ENCODE measurements around the gene DNAJC3.
"Not testable (repeated sequence)": the region's sequence is repeated elsewhere in the genome, so short reads cannot be mapped to it uniquely, and the experiment has no call there.

DNAJC3 gene

DNA sequence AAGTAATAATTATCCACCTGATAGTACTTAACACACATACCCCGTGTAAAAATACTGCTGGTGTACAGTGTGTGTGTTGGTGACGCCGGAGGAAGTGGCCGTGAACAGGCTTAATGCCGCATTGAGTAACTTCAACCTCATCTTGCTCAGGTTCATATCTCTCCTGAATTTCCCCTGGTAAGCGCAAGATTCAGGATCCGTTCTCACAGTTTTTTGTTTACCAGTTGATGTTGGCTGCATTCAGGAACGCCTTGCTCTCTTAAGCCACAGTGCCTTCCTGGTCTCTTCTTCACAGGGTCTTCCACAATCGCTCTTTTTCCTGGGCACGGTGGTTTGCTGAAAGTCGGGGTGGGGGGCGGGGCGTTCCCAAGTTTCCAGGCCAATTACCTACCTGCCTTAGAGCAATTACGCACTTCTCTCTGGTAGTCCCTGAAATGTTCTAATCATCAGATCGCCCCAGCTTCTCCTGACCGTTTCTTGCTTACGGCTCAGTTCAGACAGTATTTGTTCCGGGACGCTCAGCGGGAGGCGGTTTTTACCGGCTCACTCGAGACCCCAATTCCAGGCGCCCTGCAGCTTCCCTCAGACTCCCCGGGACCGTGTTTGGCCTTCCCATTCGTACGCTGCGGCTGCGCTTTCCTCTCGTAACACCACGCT lies 706 bp upstream of the DNAJC3 start:
- no peak for DNase-seq

DNA sequence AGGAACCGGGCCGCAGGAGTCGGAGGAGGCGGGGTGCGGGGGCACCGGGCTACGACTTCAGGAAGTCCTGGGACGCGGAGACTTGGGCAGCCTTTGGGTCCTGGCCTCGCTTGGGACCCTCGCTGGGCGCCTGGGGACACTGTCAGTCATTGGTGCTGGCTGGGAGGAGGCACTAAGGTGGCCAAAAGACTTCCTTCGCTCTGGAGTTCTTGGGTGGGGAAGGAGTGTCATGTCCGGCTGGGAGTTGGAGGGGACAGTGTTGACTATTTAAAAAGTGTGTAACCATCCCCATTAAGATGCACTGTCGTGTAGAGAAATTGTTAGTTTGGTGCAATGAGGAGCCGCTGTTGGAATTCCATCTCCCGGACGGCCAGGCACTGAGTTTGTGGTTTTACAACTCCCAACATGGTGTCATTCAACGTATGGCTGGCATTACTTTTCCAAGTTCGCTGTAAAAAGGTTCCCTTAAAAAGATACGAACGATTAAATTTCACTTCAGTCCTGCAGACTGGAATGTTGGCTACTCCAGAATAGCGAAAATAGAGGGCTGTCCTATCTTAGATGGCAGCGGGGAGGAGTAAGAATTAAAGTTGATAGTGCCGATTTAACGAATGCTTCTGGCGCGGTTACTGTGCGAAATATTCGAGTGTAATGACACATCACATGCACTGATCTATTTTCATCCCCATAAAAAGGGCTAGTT lies 776 bp downstream of the DNAJC3 start:
- DNase-seq, result no peak

DNA sequence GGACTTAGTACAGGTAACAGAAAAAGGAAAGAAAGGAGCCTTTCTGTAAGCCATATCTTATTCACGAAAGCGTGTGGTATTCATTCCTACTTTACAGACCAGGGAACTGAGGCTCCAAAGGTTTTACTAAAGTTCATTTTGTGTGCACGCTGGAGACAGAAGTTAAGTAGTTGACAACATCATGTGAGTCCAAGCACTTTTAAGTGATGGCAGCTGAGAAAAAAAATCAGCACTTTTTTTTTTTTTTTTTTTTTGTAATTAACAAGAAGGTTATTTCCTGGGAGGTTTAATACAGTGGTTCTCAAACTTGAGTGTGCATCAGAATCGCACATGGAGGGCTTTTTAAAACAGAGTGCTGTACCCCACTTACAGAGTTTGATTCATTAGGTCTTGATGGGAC lies 2.0 kb downstream of the DNAJC3 start:
- no peak for DNase-seq

DNA sequence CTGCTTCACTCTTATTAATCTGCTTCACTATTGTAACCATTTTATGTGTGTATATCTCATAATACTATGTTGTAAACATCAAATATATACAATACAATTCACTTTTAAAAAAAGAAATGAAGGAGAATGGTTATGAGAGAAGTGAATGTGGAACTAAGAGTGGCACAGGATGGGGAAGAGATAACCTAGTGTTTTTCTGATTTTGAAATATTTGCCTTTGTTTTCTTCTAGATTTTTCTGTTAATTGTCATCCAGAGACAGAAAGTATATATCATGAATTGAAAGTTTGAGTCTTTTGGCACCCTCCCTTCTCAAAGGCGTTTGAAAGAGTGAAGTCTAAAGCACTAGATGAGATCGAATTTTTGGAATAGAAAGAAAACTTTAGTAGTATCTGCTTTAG lies 2.8 kb downstream of the DNAJC3 start:
- no peak for DNase-seq

DNA sequence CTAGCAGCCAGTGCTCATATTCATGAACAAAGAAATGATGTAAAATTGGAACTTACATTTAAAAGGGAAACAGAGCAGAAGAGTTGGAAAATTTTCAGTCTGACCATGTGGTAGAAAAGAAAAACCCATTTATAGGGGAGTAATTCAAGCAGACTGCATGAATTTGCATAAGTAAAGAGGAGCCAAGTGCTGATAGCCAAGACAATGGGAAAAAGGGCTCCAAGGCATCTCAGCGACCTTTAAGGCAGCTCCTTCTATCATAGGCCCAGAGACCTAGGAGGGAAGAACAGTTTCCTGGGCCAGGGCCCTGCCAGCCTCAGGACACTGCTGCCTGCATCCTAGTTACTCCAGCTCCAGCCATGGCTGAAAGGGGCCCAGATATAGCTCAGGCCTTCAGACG lies 7.5 kb downstream of the DNAJC3 start:
- no peak for DNase-seq

DNA sequence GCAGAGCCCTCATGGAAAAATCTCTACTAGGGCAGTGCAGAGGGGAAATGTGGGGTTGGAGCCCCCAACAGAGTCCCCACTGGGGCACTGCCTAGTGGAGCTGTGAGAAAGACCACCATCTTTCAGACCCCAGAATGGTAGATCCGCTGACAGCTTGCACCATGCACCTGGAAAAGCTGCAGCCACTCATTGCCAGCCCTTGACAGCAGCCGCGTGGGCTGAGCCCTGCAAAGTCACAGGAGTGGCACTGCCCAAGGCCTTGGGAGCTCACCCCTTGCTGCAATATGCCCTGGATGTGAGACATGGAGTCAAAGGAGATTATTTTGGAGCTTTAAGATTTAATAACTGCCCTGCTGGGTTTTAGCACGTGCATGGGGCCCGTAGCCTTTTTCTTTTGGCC lies 8.0 kb downstream of the DNAJC3 start:
- DNase-seq, result not testable (repeated sequence)

DNA sequence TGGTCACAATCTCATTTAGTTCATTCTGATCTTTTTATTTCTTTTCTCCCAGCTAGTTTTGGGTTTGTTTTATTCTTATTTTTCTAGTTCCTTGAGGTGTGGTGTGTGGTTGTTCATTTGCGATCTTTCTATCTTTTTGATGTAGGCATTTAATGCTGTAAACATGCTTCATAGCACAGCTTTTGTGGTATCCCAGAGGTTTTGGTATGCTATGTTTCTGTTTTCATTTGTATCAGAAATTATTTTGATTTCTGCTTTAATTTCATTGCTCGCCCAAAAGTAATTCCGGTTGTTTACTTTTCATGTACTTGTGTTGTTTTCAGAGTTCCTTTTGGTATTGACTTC lies 12.6 kb downstream of the DNAJC3 start:
- DNase-seq, result no peak

DNA sequence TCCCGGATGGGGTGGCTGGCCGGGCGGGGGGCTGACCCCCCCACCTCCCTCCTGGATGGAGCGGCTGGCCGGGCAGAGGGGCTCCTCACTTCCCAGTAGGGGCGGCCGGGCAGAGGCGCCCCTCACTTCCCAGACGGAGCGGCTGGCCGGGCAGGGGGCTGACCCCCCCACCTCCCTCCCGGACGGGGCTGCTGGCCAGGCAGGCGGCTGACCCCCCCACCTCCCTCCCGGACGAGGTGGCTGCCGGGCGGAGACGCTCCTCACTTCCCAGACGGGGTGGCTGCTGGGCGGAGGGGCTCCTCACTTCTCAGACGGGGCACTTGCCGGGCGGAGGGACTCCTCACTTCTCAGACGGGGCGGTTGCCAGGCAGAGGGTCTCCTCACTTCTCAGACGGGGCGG lies 14.0 kb downstream of the DNAJC3 start:
- DNase-seq, result not testable (repeated sequence)

DNA sequence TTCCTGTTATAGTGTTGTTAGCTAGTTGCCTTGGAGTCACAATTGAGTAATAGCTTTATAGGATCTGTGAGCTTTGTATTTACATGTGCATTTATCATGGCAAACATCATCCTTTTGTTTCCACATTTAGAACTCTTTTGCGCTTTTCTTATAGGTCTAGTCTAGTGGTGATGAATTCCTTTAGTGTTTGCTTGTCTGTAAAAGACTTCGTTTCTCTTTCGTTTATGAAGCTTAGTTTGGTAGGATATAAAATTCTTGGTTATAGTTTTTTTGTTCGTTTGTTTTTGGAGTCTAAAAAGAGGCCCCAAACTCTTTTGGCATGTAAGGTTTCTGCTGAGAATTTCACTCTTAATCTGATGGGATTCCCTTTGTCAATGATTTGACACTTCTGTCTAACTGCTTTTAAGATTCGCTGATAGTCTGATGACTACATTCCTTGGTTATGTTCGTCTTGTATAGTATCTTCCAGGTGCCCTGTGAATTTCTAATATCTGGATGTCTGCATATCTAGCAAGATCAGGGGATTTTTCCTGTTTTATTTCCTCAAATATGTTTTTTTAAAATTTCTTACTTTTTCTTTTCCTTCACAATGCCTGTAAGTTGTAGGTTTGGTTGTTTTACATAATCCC lies 20.2 kb downstream of the DNAJC3 start:
- DNase-seq, result no peak

DNA sequence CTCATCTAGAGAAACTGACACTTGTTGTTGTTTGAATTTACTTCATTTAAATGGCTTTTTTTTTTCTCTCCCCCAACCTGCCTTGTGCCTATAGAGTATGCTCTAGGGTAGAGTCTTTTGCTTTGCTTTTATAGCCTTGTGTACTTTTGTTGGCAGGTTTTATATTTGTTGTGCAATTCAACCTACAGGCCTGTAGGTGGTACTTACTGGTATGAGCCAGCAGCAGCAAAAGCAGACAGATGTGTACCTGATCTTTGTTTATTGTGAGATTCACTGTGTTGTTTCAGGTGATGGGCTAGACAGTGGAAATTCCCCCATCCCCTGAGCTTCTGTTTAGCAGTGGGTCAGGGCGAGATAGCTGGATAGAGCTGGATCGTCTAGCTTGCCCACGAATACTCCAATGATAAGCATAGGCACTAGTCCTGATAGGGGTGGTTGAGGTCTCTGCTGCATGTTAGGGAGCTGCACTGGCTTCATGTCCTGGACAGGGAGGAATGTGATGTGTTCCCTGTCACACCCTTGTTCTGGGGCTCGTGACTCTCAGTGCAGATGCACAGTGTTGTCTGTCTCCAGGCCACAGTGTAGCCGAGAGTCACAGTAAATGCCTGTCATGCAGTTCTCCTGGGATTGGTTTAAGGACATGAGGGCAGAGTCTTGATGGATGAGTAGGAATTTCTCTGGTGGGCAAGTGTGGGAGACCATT lies 21.3 kb downstream of the DNAJC3 start:
- no peak for DNase-seq

DNA sequence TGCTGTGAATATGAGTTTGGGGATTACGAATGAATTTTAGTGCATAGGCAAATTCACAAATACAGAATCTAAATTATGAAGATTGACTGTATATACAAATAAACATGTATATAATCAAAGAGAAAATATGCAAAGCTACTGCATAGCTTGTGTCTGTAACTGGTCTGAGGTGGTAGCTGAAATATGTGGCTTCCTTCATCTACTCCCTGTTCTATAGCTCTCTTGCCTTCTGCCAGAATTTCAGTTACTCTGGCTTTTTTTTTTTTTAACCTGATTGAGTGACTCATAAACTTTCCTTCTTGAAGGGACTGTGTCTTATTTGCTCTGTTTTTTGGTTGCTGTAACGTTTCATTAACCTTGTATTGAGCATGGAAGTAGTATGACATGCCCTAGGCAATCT lies 26.6 kb downstream of the DNAJC3 start:
- DNase-seq, result no peak

DNA sequence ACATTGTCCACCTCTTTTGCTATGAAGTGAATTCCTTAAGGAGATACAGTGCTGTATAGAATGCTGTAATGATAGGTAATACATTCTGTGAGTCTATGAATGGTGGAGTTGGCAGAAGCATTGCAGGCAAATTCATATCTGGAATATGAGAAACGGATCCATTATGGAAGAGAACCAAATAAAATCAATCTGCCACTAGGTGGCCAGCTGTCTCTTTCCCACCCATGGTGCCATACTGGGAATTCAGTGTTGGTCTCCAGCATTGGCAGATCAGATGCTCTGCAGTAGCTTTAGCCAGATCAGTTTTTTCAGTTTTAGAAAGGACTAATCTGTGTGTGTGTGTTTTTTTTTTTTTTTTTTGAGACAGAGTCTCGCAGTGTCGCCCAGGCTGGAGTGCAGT lies 27.6 kb downstream of the DNAJC3 start:
- no peak for DNase-seq

DNA sequence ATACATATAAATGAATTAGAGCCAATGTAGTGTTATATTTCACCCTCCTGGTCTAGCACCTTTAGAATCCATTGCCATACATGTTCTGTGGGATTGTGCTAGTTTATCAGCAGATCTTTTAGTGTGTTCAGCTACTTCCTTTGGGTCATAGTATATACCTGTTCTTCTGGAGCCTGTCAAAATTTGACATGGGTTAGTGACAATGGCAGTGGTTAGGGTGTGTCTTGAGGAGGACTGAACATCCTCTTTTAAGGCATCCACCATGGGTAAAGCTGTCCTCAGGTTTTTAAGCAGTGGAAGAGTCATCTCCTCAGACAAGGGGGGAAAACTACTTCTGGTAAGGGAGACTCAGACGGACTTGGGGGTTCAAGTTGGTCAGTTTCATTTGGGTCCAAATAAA lies 29.4 kb downstream of the DNAJC3 start:
- no peak for DNase-seq

DNA sequence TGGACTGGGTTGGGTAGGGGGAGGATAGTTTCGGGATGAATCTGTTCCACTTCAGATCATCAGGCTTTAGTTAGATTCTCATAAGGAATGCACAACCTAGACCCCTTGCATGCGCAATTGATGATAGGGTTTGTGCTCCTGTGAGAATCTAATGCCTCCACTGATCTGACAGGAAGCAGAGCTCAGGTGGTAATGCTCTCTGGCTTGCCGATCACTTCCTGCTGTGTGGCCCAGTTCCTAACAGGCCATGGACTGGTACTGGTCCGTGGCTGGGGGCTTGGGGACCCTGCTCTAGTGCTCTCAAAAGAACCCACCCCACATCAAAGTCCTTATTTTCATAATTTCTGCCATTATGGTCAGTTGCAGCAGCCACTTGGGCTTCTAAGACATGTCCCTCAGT lies 30.1 kb downstream of the DNAJC3 start:
- DNase-seq, result no peak

DNA sequence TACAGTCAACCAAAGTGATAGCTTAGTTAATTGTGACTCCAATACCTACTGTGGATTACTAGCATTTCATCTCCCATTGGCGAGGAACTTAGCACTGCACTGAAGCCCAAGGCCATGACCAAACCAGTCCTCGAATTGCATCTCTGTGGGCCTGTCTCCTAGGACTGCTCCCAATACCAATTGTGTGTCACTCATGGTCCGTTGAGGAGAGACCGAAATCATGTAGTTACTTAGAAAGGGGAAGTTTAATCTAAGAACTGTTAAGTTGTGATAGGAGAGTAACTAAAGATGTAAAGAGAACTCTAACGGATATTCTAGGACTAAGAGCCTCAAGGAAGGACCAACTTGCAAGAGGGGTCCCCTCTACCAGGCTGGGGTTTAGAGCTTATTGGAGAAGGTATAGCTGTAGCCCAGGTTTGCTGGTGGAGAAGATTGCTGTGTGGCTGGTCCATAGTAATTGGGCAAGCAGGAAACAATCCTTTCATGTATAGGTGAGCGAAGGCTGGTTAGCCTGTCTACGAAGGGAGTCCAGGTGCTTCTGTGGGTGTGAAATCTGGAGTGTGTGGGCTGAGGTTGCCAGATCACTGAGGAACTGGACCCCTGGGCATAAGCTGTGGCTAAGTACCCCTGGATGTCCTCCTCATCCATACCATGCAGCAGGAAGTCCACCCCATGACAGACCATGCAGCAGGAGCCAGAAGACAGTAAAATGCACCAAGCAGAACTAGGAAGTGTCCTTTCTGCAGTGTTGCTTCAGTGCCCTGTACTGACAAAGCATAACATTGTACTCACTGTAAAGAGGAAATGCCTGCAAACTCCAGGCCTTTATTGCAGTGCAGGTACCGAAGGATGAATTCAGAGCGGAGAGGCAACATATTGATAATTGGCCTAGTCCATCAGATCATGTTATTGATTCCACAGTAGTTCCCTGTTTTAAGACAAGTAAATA lies 30.8 kb downstream of the DNAJC3 start:
- no peak for DNase-seq

DNA sequence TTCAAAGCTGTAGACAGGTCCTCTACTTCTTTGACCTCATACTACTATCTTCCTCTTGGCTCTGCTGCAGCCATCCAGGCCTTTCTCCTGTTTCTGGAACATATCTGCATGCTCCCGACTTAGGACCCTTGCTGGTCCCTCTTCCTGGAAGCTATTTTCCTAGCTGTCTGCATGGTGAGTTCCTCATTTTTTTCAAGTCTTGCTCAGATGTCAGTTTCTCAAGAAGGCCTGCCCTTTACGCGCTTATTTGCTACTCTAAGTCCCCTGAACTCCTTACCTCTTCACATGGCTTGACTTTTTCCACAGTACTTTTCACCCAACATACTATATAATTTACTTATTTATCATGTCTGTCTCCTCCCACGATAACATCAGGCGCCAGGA lies 31.4 kb downstream of the DNAJC3 start:
- DNase-seq, result no peak

DNA sequence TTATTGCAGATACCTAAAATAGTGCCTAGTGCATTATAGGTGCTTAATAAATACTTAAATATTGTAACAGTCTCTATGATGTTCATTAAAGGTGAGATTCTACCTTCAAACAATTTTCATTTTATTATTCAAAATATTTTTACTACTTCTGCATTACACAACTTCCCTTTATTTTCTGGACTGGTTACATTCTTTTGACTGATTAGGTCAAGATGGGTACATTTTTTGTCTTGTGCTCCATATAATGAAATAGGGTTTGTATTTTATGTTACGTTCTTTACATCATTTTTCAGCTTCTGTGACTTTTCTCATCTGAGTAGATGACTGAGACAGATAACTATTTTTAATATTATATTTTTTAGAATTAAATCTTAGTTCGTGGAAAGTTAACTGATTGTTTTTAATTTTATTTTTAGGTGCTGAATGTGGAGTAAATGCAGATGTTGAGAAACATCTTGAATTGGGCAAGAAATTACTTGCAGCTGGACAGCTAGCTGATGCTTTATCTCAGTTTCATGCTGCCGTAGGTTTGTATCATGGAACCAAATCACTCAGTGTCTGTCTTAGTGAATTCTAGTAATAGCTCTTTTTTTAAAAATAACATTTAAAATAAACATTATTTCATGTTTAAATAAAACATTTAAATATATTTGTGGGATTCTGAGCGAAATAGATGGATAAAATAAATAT lies 32.0 kb downstream of the DNAJC3 start:
- DNase-seq, result no peak

DNA sequence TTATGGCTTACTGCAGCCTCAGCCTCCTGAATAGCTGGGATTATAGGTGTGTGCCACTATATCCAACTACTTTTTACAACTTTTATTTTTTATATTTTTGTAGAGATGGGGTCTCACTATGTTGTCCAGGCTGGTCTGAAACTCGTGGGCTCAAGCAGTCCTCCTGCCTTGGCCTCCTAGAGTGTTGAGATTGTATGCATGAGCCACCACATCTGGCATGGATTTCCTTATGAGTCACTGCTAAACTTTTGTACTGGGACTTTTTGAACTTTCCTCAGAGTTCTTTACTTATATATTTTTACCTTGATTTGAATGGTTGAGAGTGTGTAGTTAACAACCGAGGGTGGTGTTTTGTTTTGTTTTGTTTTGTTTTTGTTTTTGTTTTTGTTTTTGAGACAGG lies 33.4 kb downstream of the DNAJC3 start:
- no peak for DNase-seq

DNA sequence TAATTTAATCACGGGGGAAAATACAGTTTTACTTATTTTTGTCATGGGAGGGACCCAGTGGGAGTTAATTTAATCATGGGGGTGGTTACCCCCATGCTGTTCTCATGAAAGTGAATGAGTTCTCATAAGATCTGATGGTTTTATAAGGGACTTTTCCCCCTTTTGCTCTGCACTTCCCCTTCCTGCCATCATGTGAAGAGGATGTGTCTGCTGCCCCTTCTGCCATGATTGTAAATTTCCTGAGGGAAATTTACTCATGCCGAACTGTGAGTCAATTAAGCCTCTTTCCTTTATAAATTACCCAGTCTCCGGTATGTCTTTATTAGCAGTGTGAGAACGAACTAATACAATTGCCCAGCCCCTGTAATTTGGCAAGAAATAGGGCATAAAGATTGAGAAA lies 35.9 kb downstream of the DNAJC3 start:
- DNase-seq, result not testable (repeated sequence)

DNA sequence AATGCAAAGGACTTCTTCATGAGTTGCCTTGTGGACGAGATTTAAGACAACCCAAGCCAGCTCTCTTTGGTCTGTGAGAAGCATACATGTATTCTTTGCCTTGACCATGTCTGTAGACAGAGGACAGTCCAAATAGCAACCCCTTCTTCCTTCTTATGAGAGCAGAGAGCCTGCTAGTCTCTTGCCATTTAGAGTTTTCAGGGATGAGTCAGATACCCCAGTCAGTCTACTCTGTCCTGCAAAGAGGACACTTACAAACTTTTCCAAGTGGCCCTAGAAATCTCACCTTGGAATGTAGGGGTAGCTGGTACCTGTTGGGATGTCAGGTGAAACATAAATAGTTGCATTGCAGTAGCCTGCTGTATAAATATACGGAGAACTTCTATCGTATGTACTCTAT lies 36.7 kb downstream of the DNAJC3 start:
- DNase-seq, result no peak

DNA sequence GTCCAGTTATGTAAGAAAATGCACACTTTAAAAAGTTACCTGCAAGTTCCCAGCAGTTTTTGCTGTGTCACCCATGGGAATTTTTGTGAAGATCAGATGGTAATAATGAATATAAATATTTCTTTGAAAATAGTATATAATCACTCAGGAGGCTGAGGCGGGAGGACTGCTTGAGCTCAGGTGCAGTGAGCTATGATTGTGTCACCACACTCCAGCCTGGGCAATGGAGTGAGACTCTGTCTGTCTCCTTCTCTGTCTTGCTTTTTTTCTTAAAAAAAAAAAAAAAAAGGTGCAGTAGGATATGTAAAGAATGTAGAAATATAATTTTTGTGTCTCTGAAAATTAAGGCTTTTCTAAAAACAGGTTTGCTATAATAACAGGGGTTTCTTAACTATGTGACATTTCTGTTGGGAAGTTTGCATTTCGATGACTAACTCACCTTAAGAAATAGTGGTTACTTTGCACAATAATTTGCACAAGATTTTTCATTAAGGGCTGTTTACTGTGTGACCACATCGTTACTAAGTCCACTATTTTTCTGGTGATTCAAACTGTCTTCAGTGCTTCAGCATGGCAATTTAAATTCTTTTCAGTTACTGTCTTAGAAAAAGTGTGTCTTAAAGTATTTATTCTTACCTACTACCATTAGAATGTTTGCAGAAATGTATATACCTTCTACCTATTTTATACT lies 37.3 kb downstream of the DNAJC3 start:
- DNase-seq, result no peak

DNA sequence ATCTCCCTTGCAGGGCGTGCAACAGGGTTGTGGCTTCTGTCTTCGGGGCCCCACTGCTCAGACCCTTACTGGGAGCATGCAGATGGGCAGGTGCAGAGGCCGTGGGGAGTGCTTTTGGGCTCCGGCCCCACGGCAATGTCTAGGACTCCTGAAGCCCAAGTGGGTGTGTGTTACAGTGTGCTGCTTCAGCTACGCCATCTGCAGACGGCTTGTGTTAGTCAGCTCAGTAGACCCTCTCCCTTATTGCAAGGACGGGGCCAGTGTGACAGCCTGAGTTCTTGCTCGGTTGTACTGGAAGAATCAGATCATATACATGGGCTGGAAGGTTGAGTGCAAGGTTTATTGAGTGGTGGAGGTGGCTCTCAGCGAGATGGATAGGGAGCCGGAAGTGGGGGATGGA lies 39.3 kb downstream of the DNAJC3 start:
- DNase-seq, result no peak

Measured in NCI-H1417 treated with DMSO at 0.1 percent for 48 hours (cell line).